ENCODE data around the gene SBF2.

DNA sequence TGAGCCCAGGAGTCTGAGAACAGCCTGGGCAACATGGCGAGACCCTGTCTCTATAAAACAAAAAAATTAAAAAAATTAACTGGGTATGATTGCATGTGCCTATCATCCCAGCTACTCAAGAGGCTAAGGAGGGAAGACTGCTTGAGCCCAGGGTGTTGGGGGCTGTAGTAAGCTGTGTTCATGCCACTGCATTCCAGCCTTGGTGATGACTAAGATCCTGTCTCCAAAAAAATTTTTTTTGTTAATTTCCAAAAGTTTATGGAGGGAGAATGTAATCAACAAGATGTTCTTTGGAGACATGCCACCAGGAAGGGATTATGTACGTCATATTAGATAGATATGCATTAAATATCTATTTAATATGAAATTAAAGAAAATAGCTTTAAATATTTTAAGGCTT is 267.5 kb downstream of the SBF2 start:
- TF ChIP-seq ZNF384 (IDR thresholded peaks at IDR 0.05) (no peak), SUZ12 (IDR thresholded peaks at IDR 0.05) (no peak), ELF4 (IDR thresholded peaks at IDR 0.05) (no peak), HDGF (IDR thresholded peaks at IDR 0.05; ENCODE audit: borderline replicate concordance) (no peak), L3MBTL2 (conservative IDR thresholded peaks at IDR 0.05) (no peak), CTBP1 (IDR thresholded peaks at IDR 0.05; ENCODE audit: borderline replicate concordance) (no peak), FOXM1 (IDR thresholded peaks at IDR 0.05; ENCODE audit: borderline replicate concordance) (no peak)
- TF ChIP-seq, protein P1, sequence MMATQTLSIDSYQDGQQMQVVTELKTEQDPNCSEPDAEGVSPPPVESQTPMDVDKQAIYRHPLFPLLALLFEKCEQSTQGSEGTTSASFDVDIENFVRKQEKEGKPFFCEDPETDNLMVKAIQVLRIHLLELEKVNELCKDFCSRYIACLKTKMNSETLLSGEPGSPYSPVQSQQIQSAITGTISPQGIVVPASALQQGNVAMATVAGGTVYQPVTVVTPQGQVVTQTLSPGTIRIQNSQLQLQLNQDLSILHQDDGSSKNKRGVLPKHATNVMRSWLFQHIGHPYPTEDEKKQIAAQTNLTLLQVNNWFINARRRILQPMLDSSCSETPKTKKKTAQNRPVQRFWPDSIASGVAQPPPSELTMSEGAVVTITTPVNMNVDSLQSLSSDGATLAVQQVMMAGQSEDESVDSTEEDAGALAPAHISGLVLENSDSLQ (IDR thresholded peaks at IDR 0.05) = no peak

All from HEK293T (cell line).